CD4-positive, CD25-positive, alpha-beta regulatory T cell (primary cell): ENCODE measurements around the gene MANEA. TPM values are rescaled to one million over a fixed set of nuclear protein-coding genes. Genes with fewer than 3 reads are reported as not detected.
"Not testable (repeated sequence)": the region's sequence is repeated elsewhere in the genome, so short reads cannot be mapped to it uniquely, and the experiment has no call there.

Source experiments
- ATAC-seq, 2 donors: fragments of 150-1000 bp; cut with Tn5 transposase; one replicate each; pipeline ENCODE4 v1.10.0; 2021; ENCODE audit warnings: low read depth in 2 of 2, moderate number of reproducible peaks in 2 of 2, moderate library complexity in 1 of 2
- DNase-seq, 3 donors: peaks; one replicate each; pipeline versions ENCODE4 v3.0.0 to v3.0.0-alpha.2; 2012 to 2022; ENCODE audit warnings: mixed read lengths in 1 of 3
- H3K27ac ChIP-seq: one replicate; pipeline ENCODE4 v1.7.0; 2013; ENCODE audit warnings: mild to moderate bottlenecking, low read length; ENCODE audit not compliant: insufficient read depth, poor library complexity, severe bottlenecking
- H3K27me3 ChIP-seq: one replicate; pipeline ENCODE4 v1.7.0; 2013; ENCODE audit warnings: low read length; ENCODE audit not compliant: control insufficient read depth, insufficient read depth
- H3K36me3 ChIP-seq: one replicate; pipeline ENCODE4 v1.7.0; 2013; ENCODE audit warnings: mild to moderate bottlenecking, low read length, moderate library complexity; ENCODE audit not compliant: control insufficient read depth, insufficient read depth
- H3K4me1 ChIP-seq: 2 replicates; pipeline ENCODE4 v1.7.0; 2013; ENCODE audit warnings: mild to moderate bottlenecking, low read length; ENCODE audit not compliant: insufficient read depth, control insufficient read depth, poor library complexity, severe bottlenecking
- H3K4me3 ChIP-seq: one replicate; pipeline ENCODE4 v1.7.0; 2013; ENCODE audit warnings: low read depth, mild to moderate bottlenecking, low read length, moderate library complexity
- H3K9me3 ChIP-seq, 2 experiments: 1 replicate in 1 of 2; 2 replicates in 1 of 2; pipeline ENCODE4 v1.7.0; 2013; ENCODE audit warnings: low read length in 2 of 2, mild to moderate bottlenecking in 1 of 2, moderate library complexity in 1 of 2; ENCODE audit not compliant: control insufficient read depth in 2 of 2
- H3K27ac Mint-ChIP-seq, 3 donors: one replicate each; pipeline ENCODE4 v1.8.0; 2020 to 2022; ENCODE audit warnings: mild to moderate bottlenecking in 3 of 3, mixed read lengths in 3 of 3, moderate library complexity in 2 of 3
- H3K27me3 Mint-ChIP-seq: one replicate; pipeline ENCODE4 v1.8.0; 2022; ENCODE audit warnings: mild to moderate bottlenecking, mixed read lengths
- H3K36me3 Mint-ChIP-seq: one replicate; pipeline ENCODE4 v1.8.0; 2020; ENCODE audit warnings: mixed read lengths
- H3K4me1 Mint-ChIP-seq, 4 donors: one replicate each; pipeline ENCODE4 v1.8.0; 2020 to 2022; ENCODE audit warnings: mixed read lengths in 4 of 4, mild to moderate bottlenecking in 1 of 4
- H3K4me3 Mint-ChIP-seq, 4 donors: one replicate each; pipeline ENCODE4 v1.8.0; 2020 to 2022; ENCODE audit warnings: mild to moderate bottlenecking in 4 of 4, mixed read lengths in 4 of 4, moderate library complexity in 3 of 4
- H3K9me3 Mint-ChIP-seq, 7 donors: one replicate each; pipeline ENCODE4 v1.8.0; 2020 to 2022; ENCODE audit warnings: mixed read lengths in 7 of 7, mild to moderate bottlenecking in 3 of 7, moderate library complexity in 2 of 7
- polyA plus RNA-seq, 4 donors: library from polyadenylated mRNA; unstranded; fragments of 300-500 nt; fragmentation: Illumina TruSeq; gene quantifications; one replicate each; pipeline ENCODE4 v1.2.3, GENCODE V29; 2021
- total RNA-seq: library from RNA; stranded (reverse); gene quantifications from one replicate; pipeline ENCODE4 v1.2.3, GENCODE V29; 2022

MANEA gene
- total and polyA plus RNA-seq, 5 donors from 2014 or later: 5.8 to 8.4 (median 7.4) TPM

DNA sequence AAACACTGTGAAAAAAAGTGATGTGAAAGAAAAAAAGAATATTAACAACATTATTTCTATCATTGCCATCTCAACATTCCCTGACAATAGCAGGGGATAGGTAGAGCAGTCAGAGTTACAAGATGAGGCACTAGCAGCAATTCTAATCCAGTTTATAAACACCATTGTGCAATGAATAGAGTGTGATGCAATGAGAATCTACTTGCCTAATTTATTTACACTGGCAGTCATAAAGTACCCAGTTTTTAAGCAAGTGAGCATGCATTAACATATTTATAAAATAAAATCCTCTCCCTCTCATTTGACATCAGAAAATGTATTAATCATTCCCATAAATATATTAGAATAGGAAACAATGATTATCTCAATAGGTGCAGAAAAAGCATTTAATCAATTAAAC is 2.5 kb upstream of the MANEA start:
- Mint-ChIP-seq H3K4me3 (peak overlapping the region; percentile 97 to 99 (median 98)), H3K27me3 (no peaks in the 10 kb centered on the region), H3K4me1 (peaks cover 52 to 84% (median 72%) of the 10 kb centered on the region in 4 donors), H3K27ac (peak overlapping the region in 1 of 3 donors; percentile 83), H3K36me3 (no peaks in the 10 kb centered on the region), H3K9me3 (no peaks in the 10 kb centered on the region)
- H3K4me3 ChIP-seq: peak overlapping the region; percentile 95
- H3K9me3 ChIP-seq: no peaks in the 10 kb centered on the region
- no peak for DNase-seq
- no peak for ATAC-seq
- H3K36me3 ChIP-seq: no peaks in the 10 kb centered on the region
- peaks cover 48% of the 10 kb centered on the region for H3K4me1 ChIP-seq
- no peak overlapping the region for H3K27ac ChIP-seq
- no peaks in the 10 kb centered on the region for H3K27me3 ChIP-seq

DNA sequence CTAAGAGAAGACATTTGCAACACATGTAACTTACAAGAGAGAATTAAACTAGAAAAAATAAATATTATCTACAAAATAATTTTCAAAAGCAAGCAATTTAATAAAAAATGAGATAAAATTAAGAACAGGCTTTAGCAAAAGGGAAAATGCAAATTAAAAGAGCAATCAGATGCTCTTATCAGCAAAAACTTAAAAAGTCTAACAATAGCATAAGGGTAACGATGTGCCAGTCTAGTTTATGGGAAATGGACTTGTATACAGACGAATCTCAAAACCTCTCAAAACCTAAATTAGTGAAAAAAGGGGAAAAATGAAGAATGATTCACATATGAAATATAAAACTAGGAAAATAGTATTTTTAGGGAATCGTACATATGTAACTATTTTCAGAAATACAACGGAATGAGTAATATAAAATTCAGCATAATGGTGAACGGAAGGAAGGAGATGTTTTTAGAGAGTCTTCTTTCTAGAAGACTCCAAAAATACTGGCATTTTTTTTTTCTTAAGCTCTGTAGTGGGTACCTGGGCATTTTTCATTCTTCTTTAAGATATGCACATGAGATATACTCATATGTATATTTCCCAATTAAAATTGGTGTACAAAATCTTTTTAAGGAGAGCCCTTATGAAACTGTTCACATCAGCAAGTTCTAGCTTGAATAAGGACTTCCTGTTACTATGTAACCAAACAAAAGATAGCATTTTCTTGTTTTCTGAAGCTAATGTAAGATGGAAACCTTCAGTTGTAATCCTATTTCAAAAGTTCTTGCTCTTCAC is 927 bp upstream of the MANEA start:
- peak in 1 of 2 donors; percentile 12 for ATAC-seq
- Mint-ChIP-seq H3K4me3 (peak overlapping the region; percentile 97 to 99 (median 98)), H3K36me3 (no peaks in the 10 kb centered on the region), H3K27ac (peak overlapping the region; percentile 97 to 99 (median 99)), H3K27me3 (no peaks in the 10 kb centered on the region), H3K9me3 (no peaks in the 10 kb centered on the region), H3K4me1 (peaks cover 48 to 87% (median 71%) of the 10 kb centered on the region in 4 donors)
- no peaks in the 10 kb centered on the region for H3K36me3 ChIP-seq
- no peaks in the 10 kb centered on the region for H3K27me3 ChIP-seq
- H3K4me3 ChIP-seq: peak overlapping the region; percentile 95
- peak overlapping the region; percentile 91 for H3K27ac ChIP-seq
- peak in 2 of 3 donors; percentile 39 to 69 for DNase-seq
- H3K9me3 ChIP-seq: no peaks in the 10 kb centered on the region
- H3K4me1 ChIP-seq: peaks cover 51% of the 10 kb centered on the region

DNA sequence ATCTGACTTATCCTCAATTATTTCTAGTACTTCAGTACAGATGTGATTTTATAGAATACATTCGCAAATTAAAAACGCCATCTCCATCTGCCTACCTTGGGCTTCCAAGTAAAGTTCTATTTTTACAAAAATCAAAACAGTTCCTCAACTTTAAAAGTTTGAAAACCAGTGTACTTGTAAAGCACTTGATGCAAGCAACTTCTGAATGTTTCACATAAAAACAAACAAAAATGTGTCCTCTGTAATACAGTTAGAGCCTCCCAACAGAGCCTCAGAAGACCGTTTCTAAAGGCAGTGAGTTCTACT is 384 bp upstream of the MANEA start:
- Mint-ChIP-seq H3K27ac (peak overlapping the region; percentile 97 to 99 (median 99)), H3K36me3 (no peaks in the 10 kb centered on the region), H3K4me1 (peaks cover 44 to 87% (median 67%) of the 10 kb centered on the region in 4 donors), H3K27me3 (no peaks in the 10 kb centered on the region), H3K9me3 (no peaks in the 10 kb centered on the region), H3K4me3 (peak overlapping the region; percentile 97 to 99 (median 98))
- Histone ChIP-seq H3K9me3 (no peaks in the 10 kb centered on the region), H3K36me3 (no peaks in the 10 kb centered on the region), H3K27ac (peak overlapping the region; percentile 91), H3K27me3 (no peaks in the 10 kb centered on the region), H3K4me1 (peaks cover 47% of the 10 kb centered on the region), H3K4me3 (peak overlapping the region; percentile 95)
- ATAC-seq (no peak), DNase-seq (no peak)

DNA sequence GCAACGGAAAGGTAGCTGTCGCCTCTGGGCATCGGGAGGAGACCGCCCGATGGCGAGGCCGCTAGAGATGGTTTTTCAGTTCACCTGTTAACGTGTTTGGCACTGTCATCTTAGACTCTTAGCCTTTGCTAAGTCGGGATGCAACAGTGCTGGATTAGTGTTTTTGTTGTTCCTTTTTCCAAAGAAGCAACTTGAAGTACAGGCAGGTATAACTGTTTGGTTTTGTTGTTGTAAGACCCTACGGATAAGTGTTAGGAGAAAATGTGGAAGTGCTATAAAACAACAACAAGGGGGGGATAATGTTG is 723 bp downstream of the MANEA start:
- H3K4me3 ChIP-seq: peak overlapping the region; percentile 84
- H3K36me3 ChIP-seq: no peaks in the 10 kb centered on the region
- Mint-ChIP-seq H3K27ac (peak overlapping the region; percentile 97 to 99 (median 99)), H3K9me3 (peaks cover 0 to 2% (median 0%) of the 10 kb centered on the region in 7 donors), H3K27me3 (no peaks in the 10 kb centered on the region), H3K36me3 (no peaks in the 10 kb centered on the region), H3K4me1 (peaks cover 34 to 82% (median 60%) of the 10 kb centered on the region in 4 donors), H3K4me3 (peak overlapping the region; percentile 97 to 99 (median 98))
- peak overlapping the region; percentile 91 for H3K27ac ChIP-seq
- H3K27me3 ChIP-seq: no peaks in the 10 kb centered on the region
- DNase-seq (peak in 1 of 3 donors; percentile 56), ATAC-seq (no peak)
- peaks cover 40% of the 10 kb centered on the region for H3K4me1 ChIP-seq
- H3K9me3 ChIP-seq: no peaks in the 10 kb centered on the region

DNA sequence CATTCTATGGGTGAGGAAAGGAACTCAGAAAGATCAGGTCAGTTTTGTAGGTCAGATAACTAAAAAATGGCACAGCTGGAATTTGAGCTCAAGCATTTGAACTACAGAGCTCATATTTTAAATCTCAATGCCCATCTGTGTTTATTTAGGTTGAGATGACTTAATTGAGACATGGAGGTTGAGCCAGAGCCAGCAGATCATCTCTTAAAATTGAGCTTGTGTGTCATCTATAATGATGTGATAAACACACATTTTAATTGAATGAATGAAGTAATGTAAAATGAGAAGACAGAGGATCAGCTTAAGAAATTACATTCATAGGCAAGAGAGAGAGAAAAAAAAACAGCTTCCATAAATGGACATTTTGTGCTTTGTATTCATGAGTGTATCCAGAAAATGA is 3.7 kb downstream of the MANEA start:
- Histone ChIP-seq H3K27me3 (no peaks in the 10 kb centered on the region), H3K9me3 (peaks cover 4 to 7% of the 10 kb centered on the region in 2 experiments), H3K27ac (no peak overlapping the region), H3K4me1 (peaks cover 24% of the 10 kb centered on the region), H3K4me3 (no peak overlapping the region), H3K36me3 (peaks cover 4% of the 10 kb centered on the region)
- ATAC-seq: no peak
- H3K4me3 Mint-ChIP-seq: peak overlapping the region in 2 of 4 donors; percentile 6 to 85
- H3K4me1 Mint-ChIP-seq: peaks cover 18 to 58% (median 37%) of the 10 kb centered on the region in 4 donors
- peaks cover 0 to 14% (median 4%) of the 10 kb centered on the region in 7 donors for H3K9me3 Mint-ChIP-seq
- peaks cover 8% of the 10 kb centered on the region for H3K36me3 Mint-ChIP-seq
- DNase-seq: no peak
- no peaks in the 10 kb centered on the region for H3K27me3 Mint-ChIP-seq
- no peak overlapping the region for H3K27ac Mint-ChIP-seq

DNA sequence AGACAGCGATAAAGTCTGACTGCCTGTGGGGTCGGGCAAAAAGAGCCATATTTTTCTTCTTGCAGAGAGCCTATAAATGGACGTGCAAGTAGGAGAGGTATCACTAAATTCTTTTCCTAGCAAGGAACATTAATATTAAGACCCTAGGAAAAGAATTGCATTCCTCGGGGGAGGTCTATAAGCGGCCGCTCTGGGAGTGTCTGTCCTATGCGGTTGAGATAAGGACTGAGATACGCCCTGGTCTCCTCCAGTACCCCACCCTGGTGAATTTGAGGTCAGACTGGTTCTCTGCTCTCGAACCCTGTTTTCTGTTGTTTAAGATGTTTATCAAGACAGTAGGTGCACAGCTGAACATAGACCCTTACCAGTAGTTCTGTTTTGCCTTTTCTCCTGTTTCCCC is 6.9 kb downstream of the MANEA start:
- not testable (repeated sequence) for H3K27me3 ChIP-seq, DNase-seq, H3K4me3 ChIP-seq, H3K27me3 Mint-ChIP-seq, ATAC-seq, H3K9me3 ChIP-seq, H3K27ac Mint-ChIP-seq, H3K27ac ChIP-seq
- H3K4me1 Mint-ChIP-seq: peaks cover 26 to 47% (median 35%) of the 10 kb centered on the region in 4 donors
- peaks cover 0 to 14% (median 4%) of the 10 kb centered on the region in 7 donors for H3K9me3 Mint-ChIP-seq
- peaks cover 10% of the 10 kb centered on the region for H3K36me3 ChIP-seq
- peak overlapping the region in 2 of 4 donors; percentile 11 to 76 for H3K4me3 Mint-ChIP-seq
- peaks cover 12% of the 10 kb centered on the region for H3K36me3 Mint-ChIP-seq
- H3K4me1 ChIP-seq: peaks cover 20% of the 10 kb centered on the region

DNA sequence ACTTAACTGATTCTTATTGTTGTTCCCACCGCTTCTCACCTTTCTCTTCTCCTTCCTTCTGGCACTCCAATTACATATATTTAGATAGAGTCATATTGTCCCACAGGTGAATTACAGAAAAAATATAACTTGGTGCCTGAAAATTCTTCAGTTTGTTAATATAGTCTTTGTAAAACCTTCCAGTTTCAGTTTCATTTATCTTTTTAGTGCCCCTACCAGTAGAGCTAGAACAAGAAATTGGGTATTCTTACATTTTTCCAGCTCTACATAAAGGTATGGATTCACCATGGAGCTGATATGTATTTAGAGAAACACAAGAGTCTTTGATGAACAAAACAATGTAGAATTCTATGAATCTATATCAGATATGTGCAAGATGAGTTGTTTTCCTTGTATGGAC is 10.7 kb downstream of the MANEA start:
- H3K27ac Mint-ChIP-seq: peak overlapping the region in 1 of 3 donors; percentile 18
- H3K4me1 Mint-ChIP-seq: peaks cover 34 to 41% (median 40%) of the 10 kb centered on the region in 4 donors
- H3K36me3 Mint-ChIP-seq: peaks cover 32% of the 10 kb centered on the region
- DNase-seq (no peak), ATAC-seq (no peak)
- Histone ChIP-seq H3K27ac (no peak overlapping the region), H3K4me1 (peaks cover 15% of the 10 kb centered on the region), H3K36me3 (peaks cover 10% of the 10 kb centered on the region), H3K27me3 (no peaks in the 10 kb centered on the region), H3K9me3 (peaks cover 4 to 7% of the 10 kb centered on the region in 2 experiments), H3K4me3 (peak overlapping the region; percentile 64)
- peaks cover 0 to 14% (median 4%) of the 10 kb centered on the region in 7 donors for H3K9me3 Mint-ChIP-seq
- peak overlapping the region; percentile 5 to 84 (median 23) for H3K4me3 Mint-ChIP-seq
- no peaks in the 10 kb centered on the region for H3K27me3 Mint-ChIP-seq

DNA sequence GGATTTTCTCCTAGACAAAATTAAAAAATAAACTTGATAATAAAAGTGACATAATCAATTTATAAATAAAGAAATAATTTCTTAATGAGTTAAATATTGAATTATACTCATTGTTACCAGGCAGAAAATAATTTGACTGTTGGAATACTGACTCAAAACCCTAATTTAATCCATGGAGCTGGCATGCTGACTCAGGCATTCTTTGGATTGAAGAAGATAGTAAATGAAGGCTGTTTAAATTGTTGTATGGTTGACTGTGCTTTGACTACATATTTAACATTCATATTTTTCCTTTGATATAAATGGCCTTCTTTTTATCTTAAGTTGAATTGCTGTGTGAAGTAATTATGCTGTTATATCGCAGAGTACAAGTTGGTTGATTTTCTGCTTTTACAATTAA is 11.7 kb downstream of the MANEA start:
- Mint-ChIP-seq H3K27me3 (no peaks in the 10 kb centered on the region), H3K36me3 (peaks cover 32% of the 10 kb centered on the region), H3K4me3 (no peak overlapping the region), H3K4me1 (peaks cover 35 to 44% (median 43%) of the 10 kb centered on the region in 4 donors), H3K27ac (no peak overlapping the region), H3K9me3 (peaks cover 0 to 8% (median 1%) of the 10 kb centered on the region in 7 donors)
- peaks cover 4 to 5% of the 10 kb centered on the region in 2 experiments for H3K9me3 ChIP-seq
- no peak overlapping the region for H3K4me3 ChIP-seq
- H3K4me1 ChIP-seq: peaks cover 15% of the 10 kb centered on the region
- DNase-seq: no peak
- ATAC-seq: no peak
- no peaks in the 10 kb centered on the region for H3K27me3 ChIP-seq
- H3K27ac ChIP-seq: no peak overlapping the region
- peaks cover 10% of the 10 kb centered on the region for H3K36me3 ChIP-seq
